Measurements from ENCODE around the gene UNC93B1.

DNA sequence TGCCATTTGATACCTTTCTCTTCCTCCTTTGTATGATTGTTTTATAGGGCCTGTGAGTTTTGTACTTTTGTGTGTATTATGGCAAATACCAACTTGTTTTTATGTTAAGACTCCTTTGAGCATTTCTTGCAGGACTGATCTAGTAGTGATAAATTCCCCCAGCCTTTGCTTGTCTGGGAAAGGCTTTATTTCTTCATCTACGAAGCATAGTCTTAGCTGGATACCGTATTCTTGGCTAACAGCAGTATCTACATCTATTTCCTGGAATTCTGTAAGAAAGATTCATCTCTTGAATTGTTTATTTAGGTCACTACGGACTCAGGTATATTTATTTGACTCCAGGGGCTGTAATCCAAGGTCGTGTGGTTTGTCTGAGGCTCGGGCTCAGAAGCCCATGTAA, 20.6 kb upstream of the UNC93B1 start:
- TF ChIP-seq, protein P1, sequence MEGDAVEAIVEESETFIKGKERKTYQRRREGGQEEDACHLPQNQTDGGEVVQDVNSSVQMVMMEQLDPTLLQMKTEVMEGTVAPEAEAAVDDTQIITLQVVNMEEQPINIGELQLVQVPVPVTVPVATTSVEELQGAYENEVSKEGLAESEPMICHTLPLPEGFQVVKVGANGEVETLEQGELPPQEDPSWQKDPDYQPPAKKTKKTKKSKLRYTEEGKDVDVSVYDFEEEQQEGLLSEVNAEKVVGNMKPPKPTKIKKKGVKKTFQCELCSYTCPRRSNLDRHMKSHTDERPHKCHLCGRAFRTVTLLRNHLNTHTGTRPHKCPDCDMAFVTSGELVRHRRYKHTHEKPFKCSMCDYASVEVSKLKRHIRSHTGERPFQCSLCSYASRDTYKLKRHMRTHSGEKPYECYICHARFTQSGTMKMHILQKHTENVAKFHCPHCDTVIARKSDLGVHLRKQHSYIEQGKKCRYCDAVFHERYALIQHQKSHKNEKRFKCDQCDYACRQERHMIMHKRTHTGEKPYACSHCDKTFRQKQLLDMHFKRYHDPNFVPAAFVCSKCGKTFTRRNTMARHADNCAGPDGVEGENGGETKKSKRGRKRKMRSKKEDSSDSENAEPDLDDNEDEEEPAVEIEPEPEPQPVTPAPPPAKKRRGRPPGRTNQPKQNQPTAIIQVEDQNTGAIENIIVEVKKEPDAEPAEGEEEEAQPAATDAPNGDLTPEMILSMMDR (IDR thresholded peaks at IDR 0.05) = no peak
- TF ChIP-seq POLR2AphosphoS5 (IDR thresholded peaks at IDR 0.05) = no peak
- no peak for TF ChIP-seq EP300 (IDR thresholded peaks at IDR 0.05)
